Pancreas (tissue), 10 donors: ENCODE measurements around the gene PUSL1. TPM values are rescaled to one million over a fixed set of nuclear protein-coding genes. Genes with fewer than 3 reads are reported as not detected.

Experiments used
- ATAC-seq, 4 donors: fragments of 200-7000 bp; cut with Tn5 transposase; one replicate each; pipeline versions ENCODE4 v1.8.0 to v1.9.1; 2020; ENCODE audit warnings: mild to moderate bottlenecking in 4 of 4, moderate library complexity in 4 of 4
- DNase-seq, 6 donors: peaks; one replicate each; pipeline ENCODE4 v3.0.0-alpha.2; 2020
- FAIRE-seq: peaks from 2 replicates; lab custom pipeline; 2012; peaks lifted over from hg19 to GRCh38; lab: Jason Lieb, UNC
- H3K27ac ChIP-seq, 4 donors: fragments of 200-600 bp; sonication (generic); 1 replicate in 3 of 4; 2 replicates in 1 of 4; pipeline versions ENCODE4 v1.5.0 to v1.8.0; 2020
- H3K27me3 ChIP-seq, 4 donors: fragments of 200-600 bp; one replicate each; pipeline ENCODE4 v1.8.0; 2021
- H3K36me3 ChIP-seq, 3 donors: fragments of 200-600 bp; sonication (generic) in 1 of 3; one replicate each; pipeline versions ENCODE4 v1.5.0 to v1.8.0; 2020 to 2021
- H3K4me1 ChIP-seq, 3 donors: fragments of 200-600 bp; one replicate each; pipeline ENCODE4 v1.8.0; 2021
- H3K4me3 ChIP-seq, 4 donors: fragments of 200-600 bp; sonication (generic) in 2 of 4; one replicate each; pipeline versions ENCODE4 v1.5.0 to v1.8.0; 2020 to 2021
- H3K9me3 ChIP-seq, 4 donors: fragments of 200-600 bp; one replicate each; pipeline ENCODE4 v1.8.0; 2021
- WGBS, 2 donors: extraction: QIAGEN DNeasy Blood & Tissue Kit; methylation state at CpG; one replicate each; pipeline ENCODE4 v1.1.7; 2013; 5-methylcytosine and 5-hydroxymethylcytosine counted together
- intact Hi-C, 3 donors: fragments of 100-400 bp; cut with DNase I; formaldehyde crosslinking; loops; one replicate each; pipeline versions ENCODE4 v1.11.1 to v1.14.2; 2022
- polyA plus RNA-seq, 2 donors: library from polyadenylated mRNA; stranded (reverse); fragments of 200-250 nt; gene quantifications; one replicate each; pipeline ENCODE4 v1.2.3, GENCODE V29; 2013
- total RNA-seq, 6 donors: library from RNA; stranded (reverse); fragmentation: NEBNext Ultra II Directional in 4 of 6; extraction: Animal tissue kit (Norgen Biotek cat#: 25700) in 4 of 6; gene quantifications; one replicate each; pipeline versions ENCODE4 v1.2.1 to v1.2.4, GENCODE V29; 2021 to 2023
- TF ChIP-seq, protein P1 (sequence below), 4 donors: fragments of 200-600 bp; sonication (generic) in 3 of 4; IDR thresholded peaks; one replicate each; pipeline versions ENCODE4 v1.5.0 to v1.8.0; 2021; ENCODE audit warnings: antibody characterized with exemption in 4 of 4
- donor health status: healthy with polysubstance abuse.
- donor health status: DM: no; HTN: no; CAD: no; lungs with moderate emphysema.
- donor health status: DM: no; HTN: no; CAD: no.
- donor health status: control.
- donor health status: control.
- donor health status: Bipolar disorder and iron deficiency.
- donor health status: DM: yes; HTN: yes; CAD: no.
- donor health status: DM: no; HTN: no; CAD: no.
- donor health status: DM: no; HTN: no; CAD: no.
- donor health status: DM: yes; HTN: yes; CAD: no.

PUSL1 gene
- total and polyA plus RNA-seq, 8 donors, result 7.5 to 23.2 (median 10.2) TPM

DNA sequence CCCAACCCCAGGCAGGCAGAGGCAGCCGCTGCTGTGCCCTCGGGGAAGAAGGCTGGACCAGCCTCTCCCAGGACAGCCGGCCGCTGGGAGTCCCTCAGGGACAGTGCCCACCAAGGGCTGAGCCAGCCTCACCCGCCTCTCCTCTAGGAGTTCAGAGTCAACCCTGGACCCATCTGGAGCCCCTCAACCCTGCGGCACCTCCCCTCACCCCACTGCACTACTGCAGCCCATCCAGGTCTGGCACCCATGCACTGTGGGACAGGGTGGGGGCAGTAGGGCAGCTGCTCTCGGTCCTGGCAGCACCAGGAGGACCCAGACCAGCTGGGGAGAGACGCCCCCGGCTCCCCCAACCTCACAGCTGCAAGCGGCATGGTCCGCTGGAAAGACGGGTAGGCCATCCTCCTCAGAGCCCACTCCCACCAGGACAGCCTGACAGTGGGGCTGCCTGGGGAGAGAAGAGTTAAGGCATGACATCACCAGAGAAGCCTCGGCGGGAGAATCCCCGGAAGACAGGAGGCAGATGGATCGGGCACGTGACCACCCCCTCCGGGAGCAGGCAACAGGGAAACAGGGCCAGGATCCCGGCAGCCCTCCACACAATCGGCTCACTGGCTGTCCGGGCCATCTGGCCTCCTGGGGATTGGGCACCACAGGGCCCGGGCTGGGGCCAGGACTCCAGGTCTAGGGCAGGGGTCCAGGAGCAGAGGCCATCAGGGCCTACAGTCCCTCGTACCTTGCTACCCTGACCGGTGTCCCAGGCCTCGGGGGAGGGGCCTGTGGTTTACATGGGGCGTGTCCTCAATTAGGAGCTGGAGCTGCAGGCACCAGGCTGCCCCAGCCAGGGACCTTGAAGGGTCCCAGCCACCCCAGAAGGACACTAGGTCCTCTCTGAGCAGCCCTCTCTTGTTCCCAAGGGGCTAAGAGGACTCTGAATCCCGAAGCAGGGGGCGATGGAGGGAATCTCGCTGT is 3.8 kb upstream of the PUSL1 start:
- peak in 3 of 4 donors; percentile 3 to 29 (median 5) for ATAC-seq
- no peaks in the 10 kb centered on the region for H3K9me3 ChIP-seq
- intact Hi-C loops, result no loop called here
- H3K27me3 ChIP-seq, result no peaks in the 10 kb centered on the region
- peak in 3 of 6 donors; percentile 58 to 65 (median 64) for DNase-seq
- peaks cover 7 to 26% (median 24%) of the 10 kb centered on the region in 3 donors for H3K4me1 ChIP-seq
- H3K36me3 ChIP-seq, result no peaks in the 10 kb centered on the region
- WGBS, 2 donors, result 54 to 62% methylated on average over 27 to 29 of the region's 29 CpGs
- no peak for FAIRE-seq
- H3K4me3 ChIP-seq, result peak overlapping the region in 1 of 4 donors; percentile 92
- peak overlapping the region; percentile 31 to 73 (median 50) for H3K27ac ChIP-seq
- TF ChIP-seq, protein P1, sequence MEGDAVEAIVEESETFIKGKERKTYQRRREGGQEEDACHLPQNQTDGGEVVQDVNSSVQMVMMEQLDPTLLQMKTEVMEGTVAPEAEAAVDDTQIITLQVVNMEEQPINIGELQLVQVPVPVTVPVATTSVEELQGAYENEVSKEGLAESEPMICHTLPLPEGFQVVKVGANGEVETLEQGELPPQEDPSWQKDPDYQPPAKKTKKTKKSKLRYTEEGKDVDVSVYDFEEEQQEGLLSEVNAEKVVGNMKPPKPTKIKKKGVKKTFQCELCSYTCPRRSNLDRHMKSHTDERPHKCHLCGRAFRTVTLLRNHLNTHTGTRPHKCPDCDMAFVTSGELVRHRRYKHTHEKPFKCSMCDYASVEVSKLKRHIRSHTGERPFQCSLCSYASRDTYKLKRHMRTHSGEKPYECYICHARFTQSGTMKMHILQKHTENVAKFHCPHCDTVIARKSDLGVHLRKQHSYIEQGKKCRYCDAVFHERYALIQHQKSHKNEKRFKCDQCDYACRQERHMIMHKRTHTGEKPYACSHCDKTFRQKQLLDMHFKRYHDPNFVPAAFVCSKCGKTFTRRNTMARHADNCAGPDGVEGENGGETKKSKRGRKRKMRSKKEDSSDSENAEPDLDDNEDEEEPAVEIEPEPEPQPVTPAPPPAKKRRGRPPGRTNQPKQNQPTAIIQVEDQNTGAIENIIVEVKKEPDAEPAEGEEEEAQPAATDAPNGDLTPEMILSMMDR (IDR thresholded peaks at IDR 0.05), result no peak

DNA sequence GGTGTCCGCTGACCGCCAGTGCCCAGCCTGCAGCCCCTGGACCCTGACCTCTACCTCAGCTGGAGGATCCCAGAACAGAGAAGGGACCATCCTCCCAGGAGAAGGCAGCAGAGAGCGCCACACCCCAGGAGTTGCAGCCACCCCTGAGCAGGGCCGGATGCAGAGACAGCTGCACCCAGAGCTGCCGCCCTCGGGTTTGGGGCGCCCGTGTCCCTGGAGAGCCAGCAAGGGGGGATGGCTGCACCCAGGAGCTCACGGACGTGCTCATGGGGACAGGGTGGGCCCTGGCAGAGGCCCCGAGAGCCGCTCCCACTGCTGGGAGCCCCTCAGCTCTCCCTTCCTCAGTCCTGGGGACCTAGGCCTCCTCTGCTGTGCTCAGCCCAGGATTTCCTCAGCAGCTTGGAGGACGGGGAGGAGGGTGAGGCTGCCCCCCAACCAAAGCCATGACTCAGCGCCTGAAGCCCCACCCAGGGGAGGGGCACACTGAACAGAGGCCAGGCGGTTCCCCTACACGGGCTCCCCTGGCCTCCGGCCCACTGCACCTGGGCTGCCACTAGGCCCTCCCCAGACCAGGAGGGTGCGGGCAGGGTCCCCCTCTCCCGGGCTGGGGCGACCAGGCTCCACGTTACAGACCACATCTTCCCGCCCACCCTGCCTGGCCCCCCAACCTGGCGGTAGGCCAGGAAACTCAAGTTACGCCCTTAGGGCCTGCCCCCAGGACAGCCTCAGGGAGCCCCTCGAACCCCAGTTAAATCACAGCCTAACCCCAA is 2.9 kb upstream of the PUSL1 start:
- Histone ChIP-seq H3K4me3 (peak overlapping the region in 1 of 4 donors; percentile 92), H3K36me3 (no peaks in the 10 kb centered on the region), H3K9me3 (no peaks in the 10 kb centered on the region), H3K27ac (peak overlapping the region; percentile 31 to 73 (median 50)), H3K27me3 (no peaks in the 10 kb centered on the region), H3K4me1 (peaks cover 7 to 28% (median 24%) of the 10 kb centered on the region in 3 donors)
- FAIRE-seq (no peak), ATAC-seq (peak in 1 of 4 donors; percentile 23), DNase-seq (peak in 3 of 6 donors; percentile 49 to 65 (median 50))
- intact Hi-C loops, result no loop called here
- TF ChIP-seq, protein P1 (IDR thresholded peaks at IDR 0.05), result no peak
- WGBS, 2 donors, result 57 to 63% methylated on average over 18 to 25 of the region's 25 CpGs

DNA sequence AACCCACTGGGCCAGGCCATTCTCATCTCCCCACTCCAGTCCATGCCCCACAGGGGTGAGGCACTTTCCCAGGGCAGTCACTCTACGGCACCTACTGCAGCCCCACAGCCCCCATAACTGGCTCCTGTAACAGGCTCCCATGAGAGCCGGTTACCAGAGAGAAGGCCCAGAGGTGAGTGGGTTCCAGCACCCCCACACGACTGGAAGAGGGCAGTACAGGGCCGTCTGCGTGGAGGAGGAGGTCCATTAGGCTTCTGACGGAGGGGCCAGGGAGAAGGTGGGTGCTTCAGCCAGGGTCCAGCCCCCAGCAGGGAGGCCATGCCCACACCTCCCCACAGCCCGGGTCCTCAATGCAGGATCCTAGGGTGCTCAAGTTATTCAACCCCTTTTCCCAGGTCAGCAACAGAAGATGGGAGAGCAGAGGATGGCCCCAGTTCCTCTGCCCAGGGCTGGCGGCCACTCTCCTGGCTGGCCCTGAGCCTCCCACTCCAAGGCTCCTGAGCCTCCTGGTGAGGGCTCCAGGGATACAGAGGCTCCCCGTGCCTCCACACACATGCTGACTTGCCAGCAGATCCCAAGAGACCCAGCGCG is 2.2 kb upstream of the PUSL1 start:
- Histone ChIP-seq H3K4me3 (peak overlapping the region in 1 of 4 donors; percentile 92), H3K9me3 (no peaks in the 10 kb centered on the region), H3K27ac (no peak overlapping the region), H3K36me3 (peaks cover 0 to 4% (median 0%) of the 10 kb centered on the region in 3 donors), H3K27me3 (no peaks in the 10 kb centered on the region), H3K4me1 (peaks cover 7 to 28% (median 24%) of the 10 kb centered on the region in 3 donors)
- FAIRE-seq, result no peak
- DNase-seq, result no peak
- no peak for ATAC-seq
- intact Hi-C loops, result no loop called here
- WGBS, 2 donors, result 43 to 47% methylated on average over 11 of the region's 11 CpGs
- TF ChIP-seq, protein P1 (IDR thresholded peaks at IDR 0.05), result no peak

GRCh38 chr1:1306661-1307260 is 1.6 kb upstream of the PUSL1 start:
- TF ChIP-seq, protein P1 (IDR thresholded peaks at IDR 0.05), result no peak
- Histone ChIP-seq H3K27ac (no peak overlapping the region), H3K4me1 (peaks cover 7 to 28% (median 24%) of the 10 kb centered on the region in 3 donors), H3K27me3 (no peaks in the 10 kb centered on the region), H3K4me3 (peak overlapping the region; percentile 57 to 92 (median 84)), H3K36me3 (peaks cover 0 to 7% (median 2%) of the 10 kb centered on the region in 3 donors), H3K9me3 (no peaks in the 10 kb centered on the region)
- no peak for ATAC-seq
- intact Hi-C loops, result no loop called here
- 24% methylated on average over 27 of the region's 27 CpGs for WGBS, 2 donors
- FAIRE-seq, result no peak
- DNase-seq, result no peak
